Hepatocyte (in vitro differentiated cells): ENCODE measurements around the gene TMEM150A. TPM values are rescaled to one million over a fixed set of nuclear protein-coding genes. Genes with fewer than 3 reads are reported as not detected.
A peak's percentile ranks its signal among the peaks of the same experiment; 100 is the strongest.
"Not testable (repeated sequence)": the region's sequence is repeated elsewhere in the genome, so short reads cannot be mapped to it uniquely, and the experiment has no call there.

ENCODE experiments used
- DNase-seq: peaks from one replicate; pipeline ENCODE4 v3.0.0-alpha.2; 2016; ENCODE audit warnings: low spot score
- H2AFZ ChIP-seq: fragments of 200-600 bp; sonication (generic); 2 replicates; pipeline ENCODE4 v1.6.0; 2016; ENCODE audit warnings: antibody characterized with exemption, mild to moderate bottlenecking
- H3K27ac ChIP-seq: fragments of 200-600 bp; sonication (generic); 2 replicates; pipeline ENCODE4 v1.5.1; 2016; ENCODE audit warnings: mild to moderate bottlenecking
- H3K27me3 ChIP-seq: fragments of 200-600 bp; sonication (generic); 2 replicates; pipeline ENCODE4 v1.6.1; 2016
- H3K36me3 ChIP-seq: fragments of 200-600 bp; sonication (generic); replicated peaks from 2 replicates; pipeline ENCODE4 v1.5.1; 2016; ENCODE audit warnings: low read depth; ENCODE audit not compliant: insufficient read depth
- H3K4me1 ChIP-seq: fragments of 200-600 bp; sonication (generic); 2 replicates; pipeline ENCODE4 v1.5.1; 2016; ENCODE audit warnings: mild to moderate bottlenecking, moderate library complexity; ENCODE audit not compliant: insufficient read depth
- H3K4me2 ChIP-seq: fragments of 200-600 bp; sonication (generic); 2 replicates; pipeline ENCODE4 v1.6.0; 2016
- H3K4me3 ChIP-seq: fragments of 200-600 bp; sonication (generic); 2 replicates; pipeline ENCODE4 v1.5.1; 2016; ENCODE audit warnings: mild to moderate bottlenecking
- H3K79me2 ChIP-seq: fragments of 200-600 bp; sonication (generic); 2 replicates; pipeline ENCODE4 v1.6.0; 2017; ENCODE audit warnings: mild to moderate bottlenecking
- H3K9me2 ChIP-seq: fragments of 200-600 bp; sonication (generic); replicated peaks from 2 replicates; pipeline ENCODE4 v1.6.0; 2017; ENCODE audit warnings: mild to moderate bottlenecking; ENCODE audit not compliant: insufficient read depth
- H3K9me3 ChIP-seq: fragments of 200-600 bp; sonication (generic); 2 replicates; pipeline ENCODE4 v1.5.1; 2016; ENCODE audit warnings: low read depth, mild to moderate bottlenecking
- H4K20me1 ChIP-seq: fragments of 200-600 bp; sonication (generic); 2 replicates; pipeline ENCODE4 v1.6.0; 2016; ENCODE audit warnings: mild to moderate bottlenecking; ENCODE audit not compliant: insufficient read depth, poor library complexity, severe bottlenecking
- CTCF ChIP-seq: fragments of 200-600 bp; sonication (generic); IDR thresholded peaks from 2 replicates; pipeline ENCODE4 v1.5.1; 2016; ENCODE audit warnings: antibody characterized with exemption, mild to moderate bottlenecking; ENCODE audit not compliant: poor library complexity
- EZH2 ChIP-seq: fragments of 200-600 bp; sonication (generic); IDR thresholded peaks from 2 replicates; pipeline ENCODE4 v1.6.1; 2016; ENCODE audit warnings: antibody characterized with exemption, mild to moderate bottlenecking, borderline replicate concordance
- EZH2phosphoT487 ChIP-seq: fragments of 200-600 bp; sonication (generic); IDR thresholded peaks from one replicate; pipeline ENCODE4 v1.6.1; 2018; ENCODE audit warnings: antibody characterized with exemption, mild to moderate bottlenecking, low read depth, moderate library complexity; ENCODE audit not compliant: unreplicated experiment, severe bottlenecking
- WGBS: methylation state at CpG from one replicate; pipeline ENCODE4 v1.1.6; 2016; ENCODE audit warnings: low lambda C conversion rate; ENCODE audit errors: missing lambda C conversion rate; 5-methylcytosine and 5-hydroxymethylcytosine counted together
- polyA plus RNA-seq: library from polyadenylated mRNA; unstranded; fragments of >200 nt; fragmentation: Nextera tagmentation; extraction: Ambion mirVana; gene quantifications from 2 replicates; pipeline ENCODE4 v1.2.1, GENCODE V29; 2016
- total RNA-seq: library from RNA; depleted of rRNA; stranded (reverse); fragments of >200 nt; gene quantifications from 2 replicates; pipeline ENCODE4 v1.2.3, GENCODE V29; 2014

The TMEM150A gene
- total and polyA plus RNA-seq, 2 experiments from 2014 or later, result 25.7 to 67.9 TPM

DNA sequence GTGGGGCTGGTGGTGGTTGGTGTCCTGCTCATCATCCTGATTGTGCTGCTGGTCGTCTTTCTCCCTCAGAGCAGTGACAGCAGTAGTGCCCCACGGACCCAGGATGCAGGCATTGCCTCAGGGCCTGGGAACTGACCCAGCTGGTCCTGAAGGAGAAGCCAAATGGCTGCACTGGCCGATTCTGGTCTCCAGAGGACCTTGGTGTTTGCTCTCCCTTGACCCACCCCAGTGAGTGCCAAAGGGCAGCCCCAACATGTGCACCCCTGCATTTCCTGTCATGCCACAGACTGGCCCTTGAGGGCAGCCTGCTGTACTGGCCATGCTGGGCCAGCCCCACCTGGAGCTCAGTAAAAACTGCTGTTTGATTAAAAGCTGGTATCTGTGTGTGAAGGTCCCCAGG lies 9.5 kb downstream of the TMEM150A start:
- Histone ChIP-seq H2AFZ (no peak overlapping the region), H4K20me1 (peaks cover 5% of the 10 kb centered on the region), H3K27me3 (no peaks in the 10 kb centered on the region), H3K4me1 (peaks cover 14% of the 10 kb centered on the region), H3K27ac (no peak overlapping the region), H3K36me3 (no peaks in the 10 kb centered on the region), H3K4me2 (no peak overlapping the region), H3K4me3 (no peak overlapping the region), H3K79me2 (peaks cover 20% of the 10 kb centered on the region), H3K9me3 (no peaks in the 10 kb centered on the region), H3K9me2 (no peaks in the 10 kb centered on the region)
- no peak for DNase-seq
- TF ChIP-seq EZH2 (no peak), CTCF (no peak), EZH2phosphoT487 (no peak)
- WGBS, result 51% methylated on average over 3 of the region's 3 CpGs

DNA sequence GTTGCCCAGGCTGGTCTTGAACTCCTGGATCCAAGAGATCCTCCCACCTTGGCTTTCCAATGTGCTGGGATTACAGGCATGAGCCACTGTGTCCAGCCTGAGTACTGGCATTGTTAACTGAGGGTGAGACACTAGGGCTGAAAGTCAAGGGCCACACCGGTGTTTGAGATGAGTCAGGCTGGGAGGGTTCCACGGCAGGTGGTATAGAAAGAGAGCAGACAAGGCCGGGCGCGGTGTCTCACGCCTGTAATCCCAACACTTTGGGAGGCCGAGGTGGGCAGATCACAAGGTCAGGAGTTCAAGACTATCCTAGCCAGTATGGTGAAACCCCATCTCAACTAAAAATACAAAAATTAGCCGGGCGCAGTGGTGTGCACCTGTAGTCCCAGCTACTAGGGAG lies 10.2 kb downstream of the TMEM150A start:
- not testable (repeated sequence) for H3K4me2 ChIP-seq, H3K27me3 ChIP-seq, H3K36me3 ChIP-seq, DNase-seq, H3K9me3 ChIP-seq, H4K20me1 ChIP-seq, H3K27ac ChIP-seq, H2AFZ ChIP-seq, H3K9me2 ChIP-seq, H3K4me3 ChIP-seq
- WGBS, result 90% methylated on average over 9 of the region's 9 CpGs
- peaks cover 16% of the 10 kb centered on the region for H3K79me2 ChIP-seq
- peaks cover 14% of the 10 kb centered on the region for H3K4me1 ChIP-seq

GRCh38 chr2:85591563-85591962 lies 10.9 kb downstream of the TMEM150A start:
- Histone ChIP-seq H3K79me2 (peaks cover 8% of the 10 kb centered on the region), H2AFZ (no peak overlapping the region), H3K4me2 (no peak overlapping the region), H3K9me3 (no peaks in the 10 kb centered on the region), H3K9me2 (no peaks in the 10 kb centered on the region), H3K27ac (peak overlapping the region; percentile 79), H4K20me1 (peaks cover 3% of the 10 kb centered on the region), H3K4me3 (no peak overlapping the region), H3K27me3 (no peaks in the 10 kb centered on the region), H3K36me3 (no peaks in the 10 kb centered on the region), H3K4me1 (peaks cover 12% of the 10 kb centered on the region)
- DNase-seq, result no peak
- WGBS, result 85% methylated on average over 12 of the region's 12 CpGs
- TF ChIP-seq CTCF (no peak), EZH2phosphoT487 (no peak), EZH2 (no peak)

- TF ChIP-seq EZH2phosphoT487 (no peak), EZH2 (no peak), CTCF (no peak)
- WGBS, result 71% methylated on average over 2 of the region's 2 CpGs
- Histone ChIP-seq H3K4me3 (no peak overlapping the region), H3K79me2 (peaks cover 2% of the 10 kb centered on the region), H3K4me2 (peak overlapping the region; percentile 54), H3K36me3 (no peaks in the 10 kb centered on the region), H3K27me3 (no peaks in the 10 kb centered on the region), H3K4me1 (peaks cover 7% of the 10 kb centered on the region), H4K20me1 (no peaks in the 10 kb centered on the region), H2AFZ (no peak overlapping the region), H3K27ac (peak overlapping the region; percentile 79), H3K9me3 (no peaks in the 10 kb centered on the region), H3K9me2 (no peaks in the 10 kb centered on the region)
- DNase-seq, result no peak
These were observed 11.5 kb downstream of the TMEM150A start for GRCh38 chr2:85590950-85591349.
